Mesenchymal stem cell (in vitro differentiated cells and primary cell): ENCODE results near the gene NLRP12.
"Not testable (repeated sequence)": the region's sequence is repeated elsewhere in the genome, so short reads cannot be mapped to it uniquely, and the experiment has no call there.

ENCODE experiments used
- DNase-seq: peaks from one replicate; pipeline ENCODE4 v3.0.0-alpha.2; 2013
- H2AFZ ChIP-seq: one replicate; pipeline ENCODE4 v1.6.1; 2013; ENCODE audit warnings: low read depth, mild to moderate bottlenecking, control low read depth, inconsistent platforms, low read length, moderate library complexity
- H2AK5ac ChIP-seq: 2 replicates; pipeline ENCODE4 v1.6.1; 2013; ENCODE audit warnings: low read length, moderate library complexity, mild to moderate bottlenecking, inconsistent platforms; ENCODE audit not compliant: severe bottlenecking
- H2BK120ac ChIP-seq: one replicate; pipeline ENCODE4 v1.6.1; 2013; ENCODE audit warnings: low read depth, mild to moderate bottlenecking, inconsistent platforms, low read length, moderate library complexity
- H2BK12ac ChIP-seq, 2 experiments: one replicate each; pipeline ENCODE4 v1.6.1; 2013; ENCODE audit warnings: inconsistent platforms in 2 of 2, low read length in 2 of 2, mild to moderate bottlenecking in 2 of 2, moderate library complexity in 2 of 2, control low read depth in 1 of 2
- H2BK15ac ChIP-seq: one replicate; pipeline ENCODE4 v1.6.1; 2013; ENCODE audit warnings: mild to moderate bottlenecking, low read depth, inconsistent platforms; ENCODE audit not compliant: poor library complexity, severe bottlenecking
- H2BK5ac ChIP-seq: 2 replicates; pipeline ENCODE4 v1.6.1; 2013; ENCODE audit warnings: low read depth, mild to moderate bottlenecking, low read length, control low read depth, inconsistent platforms; ENCODE audit not compliant: poor library complexity, severe bottlenecking
- H3K14ac ChIP-seq, 2 experiments: one replicate each; pipeline ENCODE4 v1.6.1; 2013; ENCODE audit warnings: inconsistent platforms in 2 of 2, low read length in 2 of 2, control low read depth in 1 of 2, mild to moderate bottlenecking in 1 of 2, moderate library complexity in 1 of 2
- H3K18ac ChIP-seq, 2 experiments: one replicate each; pipeline ENCODE4 v1.6.1; 2013; ENCODE audit warnings: inconsistent platforms in 2 of 2, low read length in 2 of 2, control low read depth in 1 of 2, low read depth in 1 of 2, mild to moderate bottlenecking in 1 of 2
- H3K23ac ChIP-seq, 2 experiments: one replicate each; pipeline ENCODE4 v1.6.1; 2013; ENCODE audit warnings: inconsistent platforms in 2 of 2, low read length in 2 of 2, mild to moderate bottlenecking in 2 of 2, moderate library complexity in 2 of 2, control low read depth in 1 of 2
- H3K27ac ChIP-seq: 2 replicates; pipeline ENCODE4 v1.5.1; 2013; ENCODE audit warnings: mild to moderate bottlenecking, moderate library complexity, low read length, control low read depth, inconsistent platforms; ENCODE audit not compliant: poor library complexity, severe bottlenecking
- H3K27me3 ChIP-seq, 2 experiments: 2 replicates each; pipeline versions ENCODE4 v1.6.1 to v1.7.0; 2013; ENCODE audit warnings: low read length in 2 of 2, mild to moderate bottlenecking in 2 of 2, moderate library complexity in 2 of 2, control low read depth in 1 of 2, inconsistent platforms in 1 of 2; ENCODE audit not compliant: control insufficient read depth in 1 of 2, insufficient read depth in 1 of 2
- H3K36me3 ChIP-seq, 2 experiments: 2 replicates each; pipeline versions ENCODE4 v1.6.1 to v1.7.0; 2013; ENCODE audit warnings: low read length in 2 of 2, control low read depth in 1 of 2, inconsistent platforms in 1 of 2, low read depth in 1 of 2, mild to moderate bottlenecking in 1 of 2; ENCODE audit not compliant: insufficient read depth in 2 of 2, control insufficient read depth in 1 of 2
- H3K4ac ChIP-seq, 2 experiments: one replicate each; pipeline ENCODE4 v1.6.1; 2013; ENCODE audit warnings: inconsistent platforms in 2 of 2, low read length in 2 of 2, mild to moderate bottlenecking in 2 of 2, moderate library complexity in 2 of 2, control low read depth in 1 of 2, low read depth in 1 of 2
- H3K4me1 ChIP-seq: 2 replicates; pipeline ENCODE4 v1.6.1; 2013; ENCODE audit warnings: low read depth, low read length, control low read depth; ENCODE audit not compliant: control insufficient read depth, insufficient read depth
- H3K4me2 ChIP-seq: 2 replicates; pipeline ENCODE4 v1.6.1; 2013; ENCODE audit warnings: low read length, mild to moderate bottlenecking, inconsistent platforms; ENCODE audit not compliant: poor library complexity, severe bottlenecking
- H3K4me3 ChIP-seq, 2 experiments: 2 replicates each; pipeline versions ENCODE4 v1.5.1 to v1.7.0; 2013; ENCODE audit warnings: low read length in 2 of 2, mild to moderate bottlenecking in 2 of 2, control low read depth in 1 of 2, low read depth in 1 of 2; ENCODE audit not compliant: insufficient read depth in 1 of 2
- H3K79me1 ChIP-seq: replicated peaks from 2 replicates; pipeline ENCODE4 v1.6.1; 2013; ENCODE audit warnings: mild to moderate bottlenecking, control low read depth, low read length, inconsistent platforms; ENCODE audit not compliant: poor library complexity, severe bottlenecking
- H3K9ac ChIP-seq: 2 replicates; pipeline ENCODE4 v1.7.0; 2013; ENCODE audit warnings: mild to moderate bottlenecking, low read length, moderate library complexity
- H3K9me3 ChIP-seq: 2 replicates; pipeline ENCODE4 v1.7.0; 2013; ENCODE audit warnings: mild to moderate bottlenecking, low read length; ENCODE audit not compliant: control insufficient read depth
- H4K8ac ChIP-seq: one replicate; pipeline ENCODE4 v1.6.1; 2013; ENCODE audit warnings: inconsistent platforms, mild to moderate bottlenecking, low read length, moderate library complexity
- H4K91ac ChIP-seq: one replicate; pipeline ENCODE4 v1.6.1; 2013; ENCODE audit warnings: mild to moderate bottlenecking, low read length, inconsistent platforms
- WGBS: methylation state at CpG from one replicate; pipeline ENCODE4 v1.1.7; 2013; ENCODE audit warnings: mixed read lengths; 5-methylcytosine and 5-hydroxymethylcytosine counted together

Gene NLRP12

GRCh38 chr19:53870485-53870844, 46.4 kb upstream of the NLRP12 start:
- peak overlapping the region in 1 of 2 experiments; percentile 50 for H3K4me3 ChIP-seq
- no peak overlapping the region for H4K8ac ChIP-seq
- H2AFZ ChIP-seq: no peak overlapping the region
- peak overlapping the region; percentile 74 for H3K9ac ChIP-seq
- no peak overlapping the region for H4K91ac ChIP-seq
- no peak overlapping the region for H3K23ac ChIP-seq
- no peak overlapping the region for H3K14ac ChIP-seq
- no peak overlapping the region for H2BK120ac ChIP-seq
- no peak overlapping the region for H3K18ac ChIP-seq
- peak overlapping the region; percentile 27 for H3K4me2 ChIP-seq
- H2BK5ac ChIP-seq: no peak overlapping the region
- H3K27me3 ChIP-seq: no peaks in the 10 kb centered on the region
- no peak overlapping the region for H3K27ac ChIP-seq
- WGBS: 59% methylated on average over 5 of the region's 5 CpGs
- H3K4me1 ChIP-seq: peaks cover 22% of the 10 kb centered on the region
- peak overlapping the region in 1 of 2 experiments; percentile 73 for H2BK12ac ChIP-seq
- peaks cover 28 to 32% of the 10 kb centered on the region in 2 experiments for H3K36me3 ChIP-seq
- DNase-seq: peak; percentile 47
- H3K4ac ChIP-seq: peak overlapping the region in 1 of 2 experiments; percentile 32
- H3K9me3 ChIP-seq: no peaks in the 10 kb centered on the region
- peaks cover 20% of the 10 kb centered on the region for H3K79me1 ChIP-seq
- H2BK15ac ChIP-seq: no peak overlapping the region
- peak overlapping the region; percentile 17 for H2AK5ac ChIP-seq

GRCh38 chr19:53869805-53870484, 45.8 kb upstream of the NLRP12 start:
- not testable (repeated sequence) for H2BK15ac ChIP-seq, H2AK5ac ChIP-seq, H2AFZ ChIP-seq, DNase-seq, H3K9me3 ChIP-seq, H3K27me3 ChIP-seq, H2BK5ac ChIP-seq, H3K23ac ChIP-seq
- peaks cover 23 to 27% of the 10 kb centered on the region in 2 experiments for H3K36me3 ChIP-seq
- peak overlapping the region; percentile 73 to 88 for H3K4me3 ChIP-seq
- H3K14ac ChIP-seq: peak overlapping the region in 1 of 2 experiments; percentile 95
- H4K91ac ChIP-seq: peak overlapping the region; percentile 86
- peak overlapping the region in 1 of 2 experiments; percentile 61 for H3K4ac ChIP-seq
- peaks cover 20% of the 10 kb centered on the region for H3K79me1 ChIP-seq
- 15% methylated on average over 24 of the region's 24 CpGs for WGBS
- peaks cover 21% of the 10 kb centered on the region for H3K4me1 ChIP-seq
- peak overlapping the region; percentile 50 for H3K4me2 ChIP-seq
- peak overlapping the region in 1 of 2 experiments; percentile 93 for H3K18ac ChIP-seq
- H3K27ac ChIP-seq: peak overlapping the region; percentile 55
- peak overlapping the region; percentile 88 for H2BK120ac ChIP-seq
- H3K9ac ChIP-seq: peak overlapping the region; percentile 98
- peak overlapping the region; percentile 24 to 40 for H2BK12ac ChIP-seq
- H4K8ac ChIP-seq: peak overlapping the region; percentile 83

GRCh38 chr19:53868892-53869804, 45.0 kb upstream of the NLRP12 start:
- Histone ChIP-seq H2BK120ac (peak overlapping the region; percentile 88), H3K4me3 (peak overlapping the region; percentile 73 to 88), H4K91ac (peak overlapping the region; percentile 99), H3K23ac (peak overlapping the region in 1 of 2 experiments; percentile 35), H2BK15ac (peak overlapping the region; percentile 98), H2AK5ac (no peak overlapping the region), H3K27me3 (no peaks in the 10 kb centered on the region), H4K8ac (peak overlapping the region; percentile 94), H2BK5ac (peak overlapping the region; percentile 46), H2AFZ (peak overlapping the region; percentile 44), H3K9ac (peak overlapping the region; percentile 98), H3K18ac (peak overlapping the region; percentile 82 to 99), H3K9me3 (no peaks in the 10 kb centered on the region), H3K4me1 (peaks cover 20% of the 10 kb centered on the region), H3K27ac (peak overlapping the region; percentile 63), H2BK12ac (peak overlapping the region; percentile 24 to 71), H3K4ac (peak overlapping the region; percentile 71 to 94), H3K79me1 (peaks cover 14% of the 10 kb centered on the region), H3K4me2 (peak overlapping the region; percentile 50), H3K36me3 (peaks cover 16 to 21% of the 10 kb centered on the region in 2 experiments), H3K14ac (peak overlapping the region in 1 of 2 experiments; percentile 95)
- under 1% methylated on average over 68 of the region's 75 CpGs for WGBS
- peak; percentile 93 for DNase-seq
